K562 (cell line): Measurements from ENCODE around the gene PAQR4. TPM values are rescaled to one million over a fixed set of nuclear protein-coding genes. Genes with fewer than 3 reads are reported as not detected.
"Not testable (repeated sequence)": the region's sequence is repeated elsewhere in the genome, so short reads cannot be mapped to it uniquely, and the experiment has no call there.

Experiments used
- ATAC-seq: fragments of 200-7000 bp; cut with Tn5 transposase; 3 replicates; pipeline ENCODE4 v1.9.1; 2020; ENCODE audit warnings: moderate library complexity
- BruUV-seq: library from RNA; stranded (reverse); fragments of 400-500 nt; replicated peaks from 2 replicates; lab custom pipeline; 2021; lab: Mats Ljungman, UMichigan
- CTCF ChIA-PET: fragments of 300-600 bp; formaldehyde crosslinking; extraction: SDS; loops from one replicate; lab custom pipeline; 2021; ENCODE audit warnings: low intra/inter-chr PET ratio; lab: Yijun Ruan, JAX
- POLR2A ChIA-PET: fragments of 300-600, 350-650 bp; sonication (Branson Sonifier 250); formaldehyde crosslinking; extraction: SDS; loops from one replicate; lab custom pipeline; 2021; ENCODE audit warnings: antibody characterized with exemption, inconsistent platforms; lab: Yijun Ruan, JAX
- DNase-seq, 4 experiments: peaks; one replicate each; pipeline versions ENCODE4 v3.0.0 to v3.0.0-alpha.2; 2011 to 2018; ENCODE audit warnings: low spot score in 3 of 4, mixed read lengths in 3 of 4; ENCODE audit errors: extremely low read depth in 1 of 4
- FAIRE-seq: peaks from 2 replicates; lab custom pipeline; 2011; peaks lifted over from hg19 to GRCh38; lab: Jason Lieb, UNC
- H2AFZ ChIP-seq: 2 replicates; pipeline ENCODE4 v1.6.0; 2011; ENCODE audit warnings: low read depth, low read length, control low read depth, inconsistent platforms
- H3K27ac ChIP-seq: fragments of 200-600 bp; 3 replicates; pipeline ENCODE4 v1.8.0; 2011; ENCODE audit warnings: low read depth, mild to moderate bottlenecking, control low read depth, inconsistent platforms, low read length, moderate library complexity, mixed read lengths; ENCODE audit errors: extremely low read depth
- H3K27me3 ChIP-seq, 2 experiments: fragments of 300-600 bp in 1 of 2; 2 replicates in 1 of 2; 3 replicates in 1 of 2; pipeline versions ENCODE4 v1.6.0 to v1.8.0; 2011; ENCODE audit warnings: inconsistent platforms in 2 of 2, low read length in 2 of 2, mild to moderate bottlenecking in 1 of 2, mixed read lengths in 1 of 2, moderate library complexity in 1 of 2; ENCODE audit not compliant: control insufficient read depth in 2 of 2, insufficient read depth in 2 of 2
- H3K36me3 ChIP-seq: fragments of 300-600 bp; 3 replicates; pipeline ENCODE4 v1.8.0; 2011; ENCODE audit warnings: mild to moderate bottlenecking, low read length, inconsistent platforms; ENCODE audit not compliant: control insufficient read depth, insufficient read depth
- H3K4me1 ChIP-seq, 2 experiments: fragments of 200-600 bp in 1 of 2; replicated peaks in 1 of 2; 2 replicates in 1 of 2; 3 replicates in 1 of 2; pipeline versions ENCODE4 v1.5.1 to v1.8.0; 2011; ENCODE audit warnings: inconsistent platforms in 2 of 2, low read length in 2 of 2, mild to moderate bottlenecking in 1 of 2, mixed read lengths in 1 of 2, moderate library complexity in 1 of 2; ENCODE audit not compliant: control insufficient read depth in 2 of 2, insufficient read depth in 2 of 2
- H3K4me2 ChIP-seq: 2 replicates; pipeline ENCODE4 v1.6.1; 2011; ENCODE audit warnings: low read length, control low read depth, inconsistent platforms, mixed read lengths; ENCODE audit not compliant: insufficient read depth
- H3K4me3 ChIP-seq: fragments of 200-600 bp; sonication (generic), shearing (Covaris generic); 2 replicates; pipeline ENCODE4 v1.5.1; 2016; ENCODE audit warnings: control low read depth, inconsistent platforms
- H3K79me2 ChIP-seq: fragments of 200-600 bp; 3 replicates; pipeline ENCODE4 v1.8.0; 2011; ENCODE audit warnings: low read length, inconsistent platforms; ENCODE audit not compliant: control insufficient read depth, insufficient read depth
- H3K9ac ChIP-seq, 2 experiments: 2 replicates each; pipeline versions ENCODE4 v1.6.0 to v1.6.1; 2011; ENCODE audit warnings: low read depth in 2 of 2, low read length in 2 of 2, control low read depth in 1 of 2, inconsistent platforms in 1 of 2, mild to moderate bottlenecking in 1 of 2, mixed read lengths in 1 of 2; ENCODE audit not compliant: insufficient read depth in 1 of 2
- H3K9me1 ChIP-seq: one replicate; pipeline ENCODE4 v1.6.0; 2011; ENCODE audit warnings: inconsistent platforms, mild to moderate bottlenecking, low read length, moderate library complexity; ENCODE audit not compliant: control insufficient read depth, insufficient read depth
- H3K9me3 ChIP-seq: replicated peaks from 2 replicates; pipeline ENCODE4 v1.5.1; 2011; ENCODE audit warnings: low read depth, low read length, inconsistent platforms; ENCODE audit not compliant: control insufficient read depth, insufficient read depth
- H4K20me1 ChIP-seq: replicated peaks from 2 replicates; pipeline ENCODE4 v1.6.1; 2011; ENCODE audit warnings: low read length, inconsistent platforms, mixed read lengths; ENCODE audit not compliant: control insufficient read depth, insufficient read depth
- ZNF431 ChIP-seq: sonication (generic); formaldehyde crosslinking; IDR thresholded peaks from 2 replicates; pipeline ENCODE4 v1.8.0; 2022; ENCODE audit warnings: mild to moderate bottlenecking, missing genetic modification reagents
- WGBS: fragments of 100-300 bp; shearing (Covaris generic); methylation state at CpG from one replicate; pipeline ENCODE4 v1.1.6; 2016; ENCODE audit warnings: low coverage, mixed read lengths; ENCODE audit not compliant: insufficient coverage; ENCODE audit errors: missing lambda C conversion rate; 5-methylcytosine and 5-hydroxymethylcytosine counted together
- in situ Hi-C: fragments of 300-500 bp; cut with MboI; formaldehyde crosslinking; loops from 4 replicates; pipeline ENCODE4 v1.15.0; 2018; ENCODE audit warnings: inconsistent platforms, mixed read lengths
- intact Hi-C: fragments of 100-400 bp; cut with micrococcal nuclease; formaldehyde crosslinking; loops from 2 replicates; pipeline ENCODE4 v1.14.2; 2022
- polyA plus RNA-seq, 8 experiments: library from polyadenylated mRNA; depleted of rRNA in 4 of 8; stranded (reverse) in 5 of 8; unstranded in 3 of 8; fragments of >200 nt; fragmentation: Nextera tagmentation in 2 of 8; fragmentation: Illumina TruSeq in 1 of 8; extraction: Ambion mirVana in 2 of 8; extraction: Trizol in 1 of 8; gene quantifications; 2 replicates each; pipeline versions ENCODE4 v1.2.1 to v1.2.3, GENCODE V29; 2011 to 2014; ENCODE audit warnings: inconsistent platforms in 1 of 8, missing spikeins in 1 of 8
- total RNA-seq, 7 experiments: library from RNA; depleted of rRNA in 6 of 7; stranded (reverse); fragments of >200 nt in 6 of 7; fragmentation: Illumina TruSeq in 2 of 7; extraction: Trizol in 2 of 7; gene quantifications; 2 replicates each; pipeline versions ENCODE4 v1.2.1 to v1.2.3, GENCODE V29; 2011 to 2021; ENCODE audit warnings: low replicate concordance in 1 of 7
- TF ChIP-seq, protein P1 (sequence below), 2 experiments: fragments of 450-650 bp in 1 of 2; sonication (generic) in 1 of 2; formaldehyde crosslinking; conservative IDR thresholded peaks; 2 replicates each; pipeline versions ENCODE4 v1.4.0 to v1.8.1; 2020 to 2022; ENCODE audit warnings: mild to moderate bottlenecking in 1 of 2, missing genetic modification reagents in 1 of 2
- TF ChIP-seq, protein P2 (sequence below): sonication (generic); formaldehyde crosslinking; IDR thresholded peaks from 2 replicates; pipeline ENCODE4 v1.8.0; 2022; ENCODE audit warnings: mild to moderate bottlenecking, missing genetic modification reagents

Gene PAQR4
- total and polyA plus RNA-seq, 9 of the 15 experiments (the other 6 are each of a cell fraction or from before 2014, with no cell fraction given): 0.62 to 40.4 (median 19.5) TPM

DNA sequence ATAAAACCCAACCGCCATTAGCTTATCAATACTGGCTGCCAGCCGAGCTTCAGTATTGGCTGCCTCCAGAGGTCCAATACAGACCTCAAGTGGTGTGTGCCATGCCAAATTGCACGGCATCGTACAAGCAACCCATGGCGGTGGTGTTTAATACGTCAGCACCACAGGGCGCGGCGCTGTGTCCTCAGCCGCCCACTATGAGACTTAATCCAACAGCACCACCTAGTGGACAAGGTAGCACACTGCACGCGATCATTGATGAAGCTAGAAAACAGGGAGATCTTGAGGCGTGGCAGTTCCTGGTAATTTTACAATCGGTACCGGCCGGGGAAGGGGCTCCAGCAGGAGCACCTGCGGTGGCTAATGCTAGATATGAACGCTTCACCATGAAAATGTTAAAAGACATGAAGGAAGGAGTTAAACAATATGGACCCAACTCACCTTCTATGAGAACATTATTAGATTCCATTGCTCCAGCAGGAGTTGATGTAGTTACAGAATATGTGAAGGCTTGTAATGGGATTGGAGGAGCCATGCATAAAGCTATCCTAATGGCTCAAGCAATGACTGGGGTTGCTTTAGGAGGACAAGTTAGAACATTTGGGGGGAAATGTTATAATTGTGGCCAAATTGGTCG lies 42.0 kb upstream of the PAQR4 start (continued):
- TF ChIP-seq, protein P1, sequence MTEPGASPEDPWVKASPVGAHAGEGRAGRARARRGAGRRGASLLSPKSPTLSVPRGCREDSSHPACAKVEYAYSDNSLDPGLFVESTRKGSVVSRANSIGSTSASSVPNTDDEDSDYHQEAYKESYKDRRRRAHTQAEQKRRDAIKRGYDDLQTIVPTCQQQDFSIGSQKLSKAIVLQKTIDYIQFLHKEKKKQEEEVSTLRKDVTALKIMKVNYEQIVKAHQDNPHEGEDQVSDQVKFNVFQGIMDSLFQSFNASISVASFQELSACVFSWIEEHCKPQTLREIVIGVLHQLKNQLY (CRISPR knock-in tag; conservative IDR thresholded peaks at IDR 0.05): no peak
- no peak for TF ChIP-seq ZNF431
- TF ChIP-seq, protein P2, sequence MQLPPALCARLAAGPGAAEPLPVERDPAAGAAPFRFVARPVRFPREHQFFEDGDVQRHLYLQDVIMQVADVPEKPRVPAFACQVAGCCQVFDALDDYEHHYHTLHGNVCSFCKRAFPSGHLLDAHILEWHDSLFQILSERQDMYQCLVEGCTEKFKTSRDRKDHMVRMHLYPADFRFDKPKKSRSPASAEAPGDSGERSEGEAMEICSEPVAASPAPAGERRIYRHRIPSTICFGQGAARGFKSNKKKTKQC: no peak

DNA sequence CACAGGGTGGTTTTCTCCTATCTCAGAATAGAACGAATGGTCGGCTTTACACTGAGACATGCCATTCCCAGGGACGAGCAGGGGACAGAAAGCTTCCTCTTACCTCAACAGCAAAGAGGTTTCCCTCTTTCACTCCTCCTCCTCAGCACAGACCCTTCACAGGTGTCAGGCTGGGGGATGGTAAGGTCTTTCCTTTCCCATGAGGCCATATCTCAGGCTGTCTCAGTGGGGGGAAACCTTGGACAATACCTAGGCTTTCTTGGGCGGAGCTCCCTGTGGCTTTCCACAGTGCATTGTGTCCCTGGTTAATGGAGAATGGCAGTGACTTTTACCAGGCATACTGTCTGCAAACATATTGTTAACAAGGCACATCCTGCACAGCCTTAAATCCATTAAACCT lies 41.0 kb upstream of the PAQR4 start:
- ATAC-seq, H3K9me1 ChIP-seq, BruUV-seq, DNase-seq, H3K27me3 ChIP-seq, H3K4me3 ChIP-seq, H3K9ac ChIP-seq, H4K20me1 ChIP-seq, H3K79me2 ChIP-seq, FAIRE-seq, H3K27ac ChIP-seq, H3K4me2 ChIP-seq, H2AFZ ChIP-seq, H3K9me3 ChIP-seq: not testable (repeated sequence)
- peaks cover 19% of the 10 kb centered on the region; the same call in 1 of the 3 replicates for H3K36me3 ChIP-seq
- WGBS: 86% methylated on average over 4 of the region's 4 CpGs
- H3K4me1 ChIP-seq: peaks cover 3 to 22% of the 10 kb centered on the region in 2 experiments; a peak in 3 of 5 replicates
- intact Hi-C loops: loop anchor here (5.0 kb wide), 1 partner anchor 54 kb away; the partner anchor contains the start of gene PKMYT1
- ChIA-PET POLR2A (interaction anchor here (0.6 kb wide), 2 partner anchors 29 to 37 kb away, joined by 3 read pairs; no protein-coding TSS in a partner anchor), CTCF (interaction anchor here (1.8 kb wide), 1 partner anchor 89 kb away, joined by 12 read pairs; no protein-coding TSS in a partner anchor)
- in situ Hi-C loops: loop anchor here (5.0 kb wide), 1 partner anchor 91 kb away; no protein-coding TSS in a partner anchor
